Esophagus (tissue), 2 donors: ENCODE measurements around the gene NUP107. TPM values are rescaled to one million over a fixed set of nuclear protein-coding genes. Genes with fewer than 3 reads are reported as not detected.

Source experiments
- H3K27ac ChIP-seq, 2 donors: one replicate each; pipeline ENCODE4 v1.5.1; 2013; ENCODE audit warnings: low read depth in 2 of 2, mild to moderate bottlenecking in 2 of 2, inconsistent platforms in 1 of 2, low read length in 1 of 2, moderate library complexity in 1 of 2
- H3K27me3 ChIP-seq, 2 donors: one replicate each; pipeline ENCODE4 v1.6.1; 2013; ENCODE audit warnings: low read length in 2 of 2, control low read depth in 1 of 2, mild to moderate bottlenecking in 1 of 2; ENCODE audit not compliant: insufficient read depth in 2 of 2, control insufficient read depth in 1 of 2
- H3K36me3 ChIP-seq, 2 donors: one replicate each; pipeline ENCODE4 v1.6.1; 2013; ENCODE audit warnings: low read length in 1 of 2; ENCODE audit not compliant: control insufficient read depth in 2 of 2, insufficient read depth in 2 of 2
- H3K4me1 ChIP-seq, 2 donors: one replicate each; pipeline ENCODE4 v1.6.1; 2013; ENCODE audit warnings: low read length in 1 of 2; ENCODE audit not compliant: control insufficient read depth in 2 of 2, insufficient read depth in 2 of 2
- H3K4me3 ChIP-seq, 2 donors: one replicate each; pipeline ENCODE4 v1.5.1; 2013; ENCODE audit warnings: low read length in 2 of 2, mild to moderate bottlenecking in 2 of 2, low read depth in 1 of 2, moderate library complexity in 1 of 2
- H3K9me3 ChIP-seq, 2 donors: one replicate each; pipeline ENCODE4 v1.6.1; 2013; ENCODE audit warnings: mild to moderate bottlenecking in 2 of 2, low read depth in 1 of 2, low read length in 1 of 2, moderate library complexity in 1 of 2; ENCODE audit not compliant: control insufficient read depth in 2 of 2, insufficient read depth in 1 of 2
- WGBS, 2 donors: extraction: QIAGEN DNeasy Blood & Tissue Kit; methylation state at CpG; one replicate each; pipeline ENCODE4 v1.1.7; 2013; 5-methylcytosine and 5-hydroxymethylcytosine counted together
- polyA plus RNA-seq, 2 donors: library from polyadenylated mRNA; stranded (reverse); fragments of 200-250 nt; gene quantifications; one replicate each; pipeline ENCODE4 v1.2.3, GENCODE V29; 2013
- donor health status: healthy with polysubstance abuse.
- donor health status: Bipolar disorder and iron deficiency.

The NUP107 gene
- polyA plus RNA-seq, 2 donors, result 13.6 to 14.8 TPM

DNA sequence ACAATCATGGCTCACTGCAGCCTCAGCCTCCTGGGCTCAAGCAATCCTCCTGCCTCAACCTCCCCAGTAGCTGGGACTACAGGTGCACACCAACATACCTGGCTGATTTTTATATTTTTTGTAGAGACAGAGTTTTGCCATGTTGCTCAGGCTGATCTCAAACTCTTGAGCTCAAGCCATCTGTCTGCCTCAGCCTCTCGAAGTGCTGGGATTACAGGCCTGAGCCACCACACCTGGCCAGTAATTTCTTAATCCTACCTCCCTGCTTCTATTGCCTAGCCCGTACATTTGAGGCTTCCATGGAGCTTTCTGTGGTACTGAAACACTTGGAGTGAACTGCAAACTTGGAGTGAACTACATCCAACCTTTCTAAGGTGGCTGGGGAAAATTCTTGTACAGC, 79.9 kb downstream of the NUP107 start:
- 80 to 87% methylated on average over 2 of the region's 2 CpGs for WGBS, 2 donors
- Histone ChIP-seq H3K27ac (no peak overlapping the region), H3K27me3 (no peaks in the 10 kb centered on the region), H3K4me1 (peaks cover 0 to 5% of the 10 kb centered on the region in 2 donors), H3K36me3 (peaks cover 3% of the 10 kb centered on the region in 2 donors), H3K4me3 (no peak overlapping the region), H3K9me3 (no peaks in the 10 kb centered on the region)

DNA sequence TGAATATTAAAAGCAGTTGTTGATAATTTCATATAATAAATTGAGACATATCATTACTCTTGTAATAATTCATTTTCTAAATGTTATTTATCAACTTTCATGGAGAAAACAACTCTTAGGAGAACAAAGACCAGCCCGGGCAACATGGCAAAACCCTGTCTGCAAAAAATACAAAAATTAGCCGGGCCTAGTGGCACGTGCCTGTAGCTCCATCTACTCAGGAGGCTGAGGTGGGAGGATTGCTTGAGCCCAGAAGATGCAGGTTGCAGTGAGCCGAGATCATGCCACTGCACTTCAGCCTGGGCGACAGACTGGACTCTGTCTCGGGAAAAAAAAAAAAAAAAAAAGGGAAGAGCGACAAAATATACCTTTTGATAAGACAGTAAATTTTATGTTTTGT, 80.4 kb downstream of the NUP107 start:
- H3K9me3 ChIP-seq, result no peaks in the 10 kb centered on the region
- WGBS, 2 donors, result 94 to 98% methylated on average over 7 of the region's 7 CpGs
- peaks cover 0 to 4% of the 10 kb centered on the region in 2 donors for H3K4me1 ChIP-seq
- no peak overlapping the region for H3K4me3 ChIP-seq
- H3K27ac ChIP-seq, result no peak overlapping the region
- H3K27me3 ChIP-seq, result no peaks in the 10 kb centered on the region
- H3K36me3 ChIP-seq, result peaks cover 3% of the 10 kb centered on the region in 2 donors

DNA sequence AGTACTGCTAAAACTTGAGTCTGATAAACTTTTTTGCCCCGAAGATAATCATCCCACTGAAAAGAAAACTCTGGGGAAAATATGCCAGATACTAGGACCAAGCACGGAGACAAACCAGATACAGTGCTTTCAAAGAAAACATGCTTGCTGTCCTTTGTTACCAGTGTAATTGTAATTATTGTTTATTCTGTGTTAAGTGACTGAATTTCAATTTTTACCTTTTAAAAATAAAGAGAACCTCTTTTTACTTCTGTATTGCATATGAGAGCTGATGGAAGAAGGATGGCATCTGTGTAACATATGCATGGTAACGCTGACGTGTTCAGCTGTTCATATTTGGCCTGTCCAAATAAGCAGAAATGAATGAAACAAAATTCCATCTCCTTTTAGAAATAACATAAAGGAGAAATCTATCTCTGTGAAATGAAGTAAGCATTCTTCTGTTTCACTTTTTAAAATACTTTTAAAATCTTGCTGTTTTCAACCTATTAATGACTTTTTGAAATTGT, 81.7 kb downstream of the NUP107 start:
- H3K36me3 ChIP-seq, result no peaks in the 10 kb centered on the region
- H3K4me1 ChIP-seq, result no peaks in the 10 kb centered on the region
- no peaks in the 10 kb centered on the region for H3K27me3 ChIP-seq
- 86 to 89% methylated on average over 4 of the region's 4 CpGs for WGBS, 2 donors
- H3K9me3 ChIP-seq, result no peaks in the 10 kb centered on the region
- H3K27ac ChIP-seq, result no peak overlapping the region
- H3K4me3 ChIP-seq, result no peak overlapping the region

DNA sequence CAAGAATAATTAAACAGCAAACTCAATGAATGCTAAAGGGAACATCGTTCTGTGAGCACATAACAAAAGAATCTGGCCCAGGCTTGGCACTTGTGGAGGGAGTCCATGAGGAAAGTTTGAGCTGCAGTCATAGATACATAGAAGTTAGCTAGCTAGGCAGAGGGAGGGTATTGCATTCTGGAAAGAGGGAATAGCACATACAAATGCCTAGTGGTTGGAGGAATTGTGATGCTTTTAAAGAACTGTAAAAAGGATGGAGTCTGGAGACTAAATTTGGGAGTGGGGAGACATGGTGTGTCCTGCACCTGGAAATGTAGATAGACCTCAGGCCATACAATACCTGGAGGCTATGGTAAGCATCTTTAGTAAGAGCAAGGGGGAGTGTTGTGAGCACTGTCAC, 83.2 kb downstream of the NUP107 start:
- 88 to 92% methylated on average over 1 of the region's 1 CpG for WGBS, 2 donors
- no peaks in the 10 kb centered on the region for H3K27me3 ChIP-seq
- no peaks in the 10 kb centered on the region for H3K36me3 ChIP-seq
- no peaks in the 10 kb centered on the region for H3K9me3 ChIP-seq
- H3K4me1 ChIP-seq, result peaks cover 0 to 2% of the 10 kb centered on the region in 2 donors
- no peak overlapping the region for H3K4me3 ChIP-seq
- H3K27ac ChIP-seq, result no peak overlapping the region

DNA sequence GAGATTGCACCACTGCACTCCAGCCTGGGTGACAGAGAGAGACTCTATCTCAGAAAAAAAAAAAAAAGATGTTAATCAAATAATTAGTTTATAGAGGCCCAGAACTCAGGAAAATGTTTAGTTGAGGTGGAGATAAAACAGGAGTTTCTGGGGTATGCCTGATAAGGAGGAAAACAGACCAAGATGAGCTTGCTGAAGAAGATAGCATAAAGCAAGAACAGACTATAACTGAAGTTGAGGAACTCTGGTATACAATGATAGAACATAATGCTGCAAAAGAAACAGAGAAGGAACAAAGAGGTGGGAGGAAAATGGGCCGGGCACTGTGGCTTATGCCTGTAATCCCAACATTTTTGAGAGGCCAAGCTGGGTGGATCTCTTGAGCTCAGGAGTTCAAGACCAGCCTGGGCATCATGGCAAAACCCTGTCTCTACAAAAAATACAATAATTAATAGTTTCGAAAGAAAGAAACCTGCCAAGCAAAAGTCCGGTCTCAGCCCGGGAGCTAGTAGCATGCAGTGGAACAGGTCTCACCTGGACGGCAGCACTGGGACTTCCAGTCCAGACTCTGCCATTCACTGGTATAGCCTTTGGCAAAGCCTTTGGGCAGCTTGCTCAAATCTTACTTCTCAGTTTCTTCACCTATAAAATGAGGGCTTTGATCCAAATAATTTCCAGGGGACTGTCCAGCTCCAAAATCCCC, 84.6 kb downstream of the NUP107 start:
- no peaks in the 10 kb centered on the region for H3K36me3 ChIP-seq
- H3K27ac ChIP-seq, result no peak overlapping the region
- no peaks in the 10 kb centered on the region for H3K27me3 ChIP-seq
- 72 to 79% methylated on average over 5 of the region's 5 CpGs for WGBS, 2 donors
- peaks cover 0 to 2% of the 10 kb centered on the region in 2 donors for H3K4me1 ChIP-seq
- H3K4me3 ChIP-seq, result no peak overlapping the region
- H3K9me3 ChIP-seq, result no peaks in the 10 kb centered on the region

DNA sequence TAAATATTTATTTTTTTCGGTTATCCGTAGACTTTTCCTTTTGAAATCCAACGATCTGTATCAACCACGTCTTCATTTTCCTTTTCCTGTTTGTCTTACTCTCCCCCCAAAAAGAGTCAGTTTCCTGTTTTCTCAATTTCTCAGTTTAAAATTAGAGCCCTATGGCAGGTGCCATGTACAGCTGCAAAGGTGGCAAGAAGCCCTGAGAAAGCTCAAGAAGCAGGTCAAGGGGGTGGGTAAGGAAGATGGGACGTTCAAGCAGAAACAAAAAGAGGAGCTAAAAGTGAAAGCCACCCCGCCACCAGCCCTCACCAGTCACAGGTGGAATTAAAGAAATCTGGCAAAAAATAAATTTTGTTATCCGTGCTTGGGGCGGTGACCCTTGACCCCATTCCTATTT, 85.9 kb downstream of the NUP107 start:
- peaks cover 0 to 2% of the 10 kb centered on the region in 2 donors for H3K4me1 ChIP-seq
- WGBS, 2 donors, result 75 to 76% methylated on average over 8 of the region's 8 CpGs
- no peaks in the 10 kb centered on the region for H3K27me3 ChIP-seq
- H3K9me3 ChIP-seq, result no peaks in the 10 kb centered on the region
- no peaks in the 10 kb centered on the region for H3K36me3 ChIP-seq
- no peak overlapping the region for H3K27ac ChIP-seq
- H3K4me3 ChIP-seq, result no peak overlapping the region

DNA sequence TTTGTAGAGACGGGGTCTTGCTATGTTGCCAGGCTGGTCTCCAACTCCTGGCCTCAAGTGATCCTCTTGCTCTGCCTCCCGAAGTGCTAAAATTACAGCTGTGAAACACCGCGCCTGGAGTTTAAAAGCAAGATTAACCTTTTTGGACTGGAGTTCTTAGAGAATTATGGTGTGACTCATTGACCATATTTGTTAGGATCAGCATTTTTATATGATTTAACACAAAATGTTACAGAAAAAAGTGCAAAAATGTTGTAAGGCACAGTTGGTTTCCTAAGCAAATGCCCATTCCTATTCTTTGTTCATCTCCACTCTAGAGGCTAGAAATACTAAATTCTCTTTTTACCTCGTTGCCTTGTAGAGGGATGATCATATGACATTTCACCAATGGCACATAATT, 86.8 kb downstream of the NUP107 start:
- no peak overlapping the region for H3K27ac ChIP-seq
- peaks cover 0 to 2% of the 10 kb centered on the region in 2 donors for H3K4me1 ChIP-seq
- no peak overlapping the region for H3K4me3 ChIP-seq
- no peaks in the 10 kb centered on the region for H3K36me3 ChIP-seq
- no peaks in the 10 kb centered on the region for H3K9me3 ChIP-seq
- no peaks in the 10 kb centered on the region for H3K27me3 ChIP-seq
- WGBS, 2 donors, result 86 to 89% methylated on average over 5 of the region's 5 CpGs

DNA sequence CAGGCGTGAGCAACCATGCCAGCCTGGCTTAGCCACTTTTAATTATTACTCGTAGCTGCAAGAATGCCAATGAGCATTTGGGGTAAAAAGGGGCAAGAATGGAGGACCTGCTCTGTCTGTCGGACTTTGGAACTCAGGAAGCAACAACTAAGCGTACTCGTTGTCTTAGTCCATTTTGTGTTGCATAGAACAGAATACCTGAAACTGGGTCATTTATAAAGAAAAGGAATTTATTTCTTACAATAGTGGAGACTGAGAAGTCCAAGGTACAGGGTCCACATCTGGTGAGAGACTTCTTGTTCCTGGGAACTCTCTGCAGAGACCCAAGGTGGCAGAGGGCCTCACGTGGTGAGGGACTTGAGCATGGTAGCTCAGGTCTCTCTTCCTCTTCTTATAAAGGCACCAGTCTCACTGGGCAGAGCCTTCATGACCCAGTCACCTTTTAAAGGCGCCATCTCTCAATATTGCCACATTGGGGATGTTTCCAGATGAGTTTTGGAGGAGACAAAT, 88.4 kb downstream of the NUP107 start:
- H3K27me3 ChIP-seq, result no peaks in the 10 kb centered on the region
- WGBS, 2 donors, result 94 to 95% methylated on average over 7 of the region's 7 CpGs
- H3K9me3 ChIP-seq, result no peaks in the 10 kb centered on the region
- H3K36me3 ChIP-seq, result no peaks in the 10 kb centered on the region
- peaks cover 0 to 2% of the 10 kb centered on the region in 2 donors for H3K4me1 ChIP-seq
- no peak overlapping the region for H3K27ac ChIP-seq
- no peak overlapping the region for H3K4me3 ChIP-seq

DNA sequence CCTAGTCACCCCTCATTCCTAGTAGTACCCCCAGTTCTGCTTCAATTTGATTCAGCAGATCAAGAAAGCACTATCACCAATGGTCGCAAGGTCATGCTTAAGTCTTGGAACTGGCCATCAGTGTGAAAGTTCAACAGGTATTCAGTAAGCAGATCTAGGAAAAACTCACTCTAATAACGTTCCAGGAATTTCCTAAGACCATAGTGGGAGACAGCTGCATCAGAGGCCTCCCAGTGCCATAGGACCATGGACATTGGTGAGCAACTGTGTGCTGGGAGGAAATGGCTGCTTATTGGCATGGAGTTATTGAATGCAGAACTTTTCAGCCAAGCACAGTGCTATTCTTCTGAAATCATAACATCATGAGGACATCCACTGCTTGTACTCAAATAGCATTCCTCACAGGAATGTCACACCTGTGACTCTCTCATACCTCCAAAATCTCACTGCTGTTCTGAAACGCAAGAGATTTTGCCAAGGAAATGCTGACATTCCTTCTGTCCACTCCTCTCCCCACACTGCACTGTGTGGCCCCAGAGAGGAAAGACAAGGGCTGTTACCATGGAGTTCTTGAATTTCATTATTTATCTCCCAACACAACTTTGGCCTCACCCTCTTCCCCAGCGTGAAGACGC, 90.3 kb downstream of the NUP107 start:
- Histone ChIP-seq H3K4me3 (no peak overlapping the region), H3K36me3 (no peaks in the 10 kb centered on the region), H3K4me1 (peaks cover 2% of the 10 kb centered on the region in 2 donors), H3K9me3 (no peaks in the 10 kb centered on the region), H3K27ac (no peak overlapping the region), H3K27me3 (no peaks in the 10 kb centered on the region)
- 79 to 81% methylated on average over 5 of the region's 5 CpGs for WGBS, 2 donors
